Pulmonary artery endothelial cell (primary cell): ENCODE data around the gene EPS8L2. TPM values are rescaled to one million over a fixed set of nuclear protein-coding genes. Genes with fewer than 3 reads are reported as not detected.
A peak's percentile ranks its signal among the peaks of the same experiment; 100 is the strongest.
"Not testable (repeated sequence)": the region's sequence is repeated elsewhere in the genome, so short reads cannot be mapped to it uniquely, and the experiment has no call there.

Source experiments
- DNase-seq: peaks from one replicate; pipeline ENCODE4 v3.0.0-alpha.2; 2011; ENCODE audit warnings: low read depth, low spot score
- total RNA-seq: library from RNA; depleted of rRNA; stranded (reverse); fragments of >200 nt; gene quantifications from 2 replicates; pipeline ENCODE4 v1.2.3, GENCODE V29; 2014

EPS8L2 gene
- total RNA-seq, 1 donor from 2014 or later: 3.0 TPM

DNA sequence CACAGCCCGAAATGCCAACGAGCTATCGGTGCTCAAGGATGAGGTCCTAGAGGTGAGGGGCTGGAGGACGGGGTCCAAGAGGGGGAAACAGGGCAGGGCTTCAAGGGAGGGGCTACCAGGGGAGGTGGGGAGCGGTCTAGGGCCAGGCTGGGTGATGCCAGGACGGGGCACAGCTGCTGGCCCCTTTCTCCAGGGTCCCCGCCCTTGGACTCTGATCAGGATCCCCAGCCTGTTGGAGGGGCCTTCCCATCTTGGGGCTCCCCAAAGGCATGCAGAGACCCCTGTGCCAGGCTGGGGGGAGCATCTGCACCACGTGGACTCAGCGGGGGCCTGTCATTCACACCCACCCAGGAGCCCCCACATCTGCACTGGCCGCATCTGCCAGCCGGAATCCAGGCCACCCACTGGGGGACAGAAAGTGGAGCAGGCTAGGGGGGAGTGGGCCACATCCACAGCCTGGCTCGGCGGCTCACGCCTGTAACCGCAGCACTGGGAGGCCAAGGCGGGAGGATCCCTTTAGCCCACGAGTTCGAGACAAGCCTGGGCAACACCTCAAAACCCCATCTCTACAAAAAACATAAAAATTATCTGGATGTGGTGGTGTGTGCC, 18.9 kb downstream of the EPS8L2 start:
- DNase-seq: no peak

DNA sequence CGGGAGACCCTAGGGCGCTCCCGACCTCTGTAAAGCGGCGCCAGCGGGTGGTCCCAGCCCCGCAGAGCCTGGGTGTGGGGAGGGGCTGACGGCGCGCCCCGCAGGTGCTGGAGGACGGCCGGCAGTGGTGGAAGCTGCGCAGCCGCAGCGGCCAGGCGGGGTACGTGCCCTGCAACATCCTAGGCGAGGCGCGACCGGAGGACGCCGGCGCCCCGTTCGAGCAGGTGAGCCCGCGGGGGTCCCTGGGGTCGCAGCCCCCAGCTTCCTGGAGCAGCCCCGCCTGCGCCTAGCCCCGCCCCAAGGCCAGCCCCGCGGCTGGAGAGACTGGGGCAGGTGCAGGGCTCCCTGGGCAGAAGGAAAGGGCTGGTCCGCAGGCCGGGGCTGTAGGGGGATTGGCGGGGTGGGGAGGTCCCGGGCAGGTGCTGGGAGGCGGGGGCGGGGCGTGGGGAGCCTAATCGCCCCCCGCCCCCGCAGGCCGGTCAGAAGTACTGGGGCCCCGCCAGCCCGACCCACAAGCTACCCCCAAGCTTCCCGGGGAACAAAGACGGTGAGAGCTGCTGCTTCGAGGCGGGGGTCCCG, 19.7 kb downstream of the EPS8L2 start:
- no peak for DNase-seq

- DNase-seq: no peak
These were observed 20.5 kb downstream of the EPS8L2 start for GRCh38 chr11:726278-727220.

- DNase-seq: no peak
These were observed 21.3 kb downstream of the EPS8L2 start for GRCh38 chr11:727281-727701.

- no peak for DNase-seq
These were observed 22.1 kb downstream of the EPS8L2 start for GRCh38 chr11:727859-728748.

DNA sequence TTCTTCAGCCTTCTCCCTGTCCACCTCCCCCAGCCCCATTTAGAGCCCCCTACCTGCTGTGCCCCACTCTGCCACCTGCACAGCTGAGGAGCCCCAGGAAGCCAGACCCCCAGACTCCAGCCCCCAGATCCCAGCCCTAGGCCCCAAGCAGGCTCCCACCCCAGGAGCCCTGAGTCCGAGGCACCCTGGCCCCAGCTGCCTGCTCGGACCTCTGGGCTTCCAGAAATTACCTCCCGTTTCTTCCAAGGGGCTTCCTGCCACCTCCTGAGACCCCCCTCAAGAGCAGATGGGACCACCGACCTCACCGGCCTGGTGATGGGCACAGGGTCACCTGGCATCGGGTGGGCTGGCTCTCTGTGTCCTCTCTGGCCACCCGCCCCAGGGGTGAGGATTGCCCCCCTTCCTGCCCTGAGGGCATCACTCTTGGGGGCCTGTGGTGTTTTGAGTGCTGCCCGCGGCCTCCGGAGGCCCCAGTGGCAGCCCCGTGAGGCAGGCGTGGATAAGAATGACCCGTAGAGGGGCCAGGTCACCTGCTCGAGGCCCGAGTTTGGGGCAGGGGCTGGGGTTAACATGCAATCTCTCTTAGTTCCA, 23.0 kb downstream of the EPS8L2 start:
- DNase-seq: no peak

GRCh38 chr11:729492-730074, 23.6 kb downstream of the EPS8L2 start:
- no peak for DNase-seq

DNA sequence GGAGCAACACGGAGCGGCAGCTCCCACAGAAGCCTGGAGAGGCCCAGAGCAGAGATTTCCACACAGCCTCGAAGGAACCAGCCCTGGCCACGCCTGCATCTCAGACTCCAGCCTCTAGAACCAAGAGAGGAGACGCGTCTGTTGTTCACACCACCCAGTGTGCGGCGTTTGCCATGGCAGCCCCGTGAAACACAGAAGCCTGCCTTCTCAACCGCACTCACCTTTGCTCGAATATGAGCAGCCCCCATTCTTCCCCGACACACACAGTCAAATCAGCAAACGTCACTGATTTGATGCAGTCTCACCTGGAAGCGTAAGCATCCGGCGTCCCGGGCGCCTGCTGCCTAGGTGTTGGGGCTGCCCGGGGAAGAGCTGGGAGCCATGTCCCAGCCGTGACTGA, 27.0 kb downstream of the EPS8L2 start:
- no peak for DNase-seq

GRCh38 chr11:734541-734940, 28.5 kb downstream of the EPS8L2 start:
- DNase-seq: not testable (repeated sequence)

DNA sequence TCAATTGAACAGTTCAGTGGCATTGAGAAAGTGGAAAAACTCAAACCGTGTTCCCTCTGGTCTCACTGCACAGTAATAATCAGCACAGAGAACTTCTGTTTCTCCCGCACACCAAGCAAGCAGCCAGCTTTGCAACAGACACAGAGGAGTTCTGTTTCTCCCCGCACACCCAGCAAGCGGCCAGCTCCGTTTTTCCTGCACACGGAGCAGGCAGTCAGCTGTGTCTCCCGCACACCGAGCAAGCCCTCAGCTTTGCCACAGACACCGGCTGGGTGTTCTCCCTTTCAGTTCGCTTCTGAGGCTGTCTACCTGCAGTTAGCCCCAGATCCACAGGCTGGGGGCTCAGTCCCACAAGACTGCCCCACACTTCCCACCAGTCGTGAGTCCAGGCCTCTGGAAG, 31.3 kb downstream of the EPS8L2 start:
- DNase-seq: no peak

GRCh38 chr11:737899-738298, 31.9 kb downstream of the EPS8L2 start:
- DNase-seq: not testable (repeated sequence)

- DNase-seq: no peak
These were observed 36.1 kb downstream of the EPS8L2 start for GRCh38 chr11:742156-742546.

- no peak for DNase-seq
These were observed 36.7 kb downstream of the EPS8L2 start for GRCh38 chr11:742571-743201.

DNA sequence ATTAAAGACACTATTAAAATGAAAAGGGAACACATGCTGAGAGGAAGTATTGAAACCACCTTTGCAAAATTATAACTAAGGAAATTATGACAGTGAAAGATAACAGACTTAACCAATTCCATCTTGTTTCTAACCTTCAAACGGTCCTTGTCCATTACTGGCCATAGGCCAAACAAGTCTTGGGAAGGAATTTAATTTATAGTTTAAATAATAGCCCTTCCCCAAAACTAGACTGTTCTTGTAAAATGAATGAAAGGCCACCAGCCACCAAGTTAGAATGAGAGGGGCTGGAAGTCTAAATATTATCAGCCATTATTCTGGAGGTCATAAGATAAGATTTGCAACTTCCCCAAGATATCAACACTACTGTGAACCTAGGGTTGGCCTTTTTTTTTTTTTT, 39.4 kb downstream of the EPS8L2 start:
- DNase-seq: no peak

GRCh38 chr11:746289-747157, 40.5 kb downstream of the EPS8L2 start:
- DNase-seq: no peak

GRCh38 chr11:747158-748006, 41.4 kb downstream of the EPS8L2 start, which contains the start of gene TALDO1:
TSS of gene TALDO1 (plus strand) at chr11:747464. CDS start at chr11:747482, 18 bp downstream.
- peak; percentile 55 for DNase-seq

- DNase-seq: no peak
These were observed 42.0 kb downstream of the EPS8L2 start for GRCh38 chr11:748007-748359.

GRCh38 chr11:749731-750130, 43.7 kb downstream of the EPS8L2 start:
- DNase-seq: no peak
